ENCODE measurements around the gene LRRC18.

LRRC18 gene

GRCh38 chr10:48905311-48905710 is 34.3 kb downstream of the LRRC18 start:
- DNase-seq: no peak

- no peak for DNase-seq
These were observed 34.8 kb downstream of the LRRC18 start for GRCh38 chr10:48904861-48905260.

- no peak for DNase-seq
These were observed 36.5 kb downstream of the LRRC18 start for GRCh38 chr10:48903151-48903550.

GRCh38 chr10:48902096-48902495 is 37.5 kb downstream of the LRRC18 start:
- DNase-seq: no peak

- DNase-seq: no peak
These were observed 38.3 kb downstream of the LRRC18 start for GRCh38 chr10:48901319-48901718.

GRCh38 chr10:48900371-48900801 is 39.3 kb downstream of the LRRC18 start:
- no peak for DNase-seq

- DNase-seq: no peak
These were observed 39.9 kb downstream of the LRRC18 start for GRCh38 chr10:48899781-48900180.

- no peak for DNase-seq
These were observed 41.2 kb downstream of the LRRC18 start for GRCh38 chr10:48898426-48898825.

GRCh38 chr10:48897441-48897790 is 42.2 kb downstream of the LRRC18 start:
- DNase-seq: no peak

GRCh38 chr10:48896756-48897440 is 42.7 kb downstream of the LRRC18 start:
- peak; percentile 25 for DNase-seq

- no peak for DNase-seq
These were observed 43.8 kb downstream of the LRRC18 start for GRCh38 chr10:48895803-48896195.

- no peak for DNase-seq
These were observed 44.5 kb downstream of the LRRC18 start for GRCh38 chr10:48894911-48895802.

GRCh38 chr10:48890888-48891850 is 48.5 kb downstream of the LRRC18 start:
- DNase-seq: no peak

GRCh38 chr10:48887982-48888381 is 51.7 kb downstream of the LRRC18 start:
- DNase-seq: no peak

- DNase-seq: peak; percentile 5
These were observed 54.3 kb downstream of the LRRC18 start for GRCh38 chr10:48885376-48885775.

GRCh38 chr10:48884179-48885045 is 55.2 kb downstream of the LRRC18 start:
- DNase-seq: no peak

- DNase-seq: no peak
These were observed 55.9 kb downstream of the LRRC18 start for GRCh38 chr10:48883701-48884100.

GRCh38 chr10:48882881-48883280 is 56.8 kb downstream of the LRRC18 start:
- DNase-seq: no peak

- DNase-seq: no peak
These were observed 57.7 kb downstream of the LRRC18 start for GRCh38 chr10:48881937-48882336.

GRCh38 chr10:48880016-48880705 is 59.5 kb downstream of the LRRC18 start:
- peak; percentile 77 for DNase-seq

- DNase-seq: no peak
These were observed 60.2 kb downstream of the LRRC18 start for GRCh38 chr10:48879451-48879850.

Measured in NCI-H345 (cell line).